ENCODE results near the gene NUP42. TPM values are rescaled to one million over a fixed set of nuclear protein-coding genes. Genes with fewer than 3 reads are reported as not detected.
A peak's percentile ranks its signal among the peaks of the same experiment; 100 is the strongest.

Gene NUP42
- polyA plus RNA-seq, 1 donor (not counting 4 experiments of a cell fraction or from before 2014, with no cell fraction given): 34.2 TPM

- FAIRE-seq (no peak), DNase-seq (ENCODE audit: low read depth, low spot score) (no peak)
- H3K36me3 ChIP-seq (ENCODE audit: control insufficient read depth in 2 of 2, extremely low read depth in 1 of 2, insufficient read depth in 2 of 2, low read length in 2 of 2): no peaks in the 10 kb centered on the region
- peaks cover 25% of the 10 kb centered on the region for H3K4me1 ChIP-seq (ENCODE audit: control insufficient read depth, extremely low read depth, insufficient read depth, low read length)
- dilution Hi-C loops (cut with MboI; ENCODE audit: extremely low pct_ligation_motif_present, low sequenced_read_pairs): no loop called here
- H3K27me3 ChIP-seq (ENCODE audit: control insufficient read depth, extremely low read depth, insufficient read depth, low read length): no peaks in the 10 kb centered on the region
- H3K4me2 ChIP-seq (ENCODE audit: control insufficient read depth, extremely low read depth, insufficient read depth, low read depth, low read length): no peak overlapping the region
- no peaks in the 10 kb centered on the region for H3K9me3 ChIP-seq (ENCODE audit: control insufficient read depth, low read depth, low read length)
- H4K20me1 ChIP-seq (ENCODE audit: control insufficient read depth, extremely low read depth, insufficient read depth, low read length): no peaks in the 10 kb centered on the region
- H3K4me3 ChIP-seq (ENCODE audit: control insufficient read depth in 2 of 3, extremely low read depth in 1 of 3, insufficient read depth in 2 of 3, low read depth in 1 of 3, low read length in 3 of 3): no peak overlapping the region
- no peak overlapping the region for H3K9ac ChIP-seq (ENCODE audit: control insufficient read depth, extremely low read depth, insufficient read depth, low read length)
- TF ChIP-seq, protein P1, sequence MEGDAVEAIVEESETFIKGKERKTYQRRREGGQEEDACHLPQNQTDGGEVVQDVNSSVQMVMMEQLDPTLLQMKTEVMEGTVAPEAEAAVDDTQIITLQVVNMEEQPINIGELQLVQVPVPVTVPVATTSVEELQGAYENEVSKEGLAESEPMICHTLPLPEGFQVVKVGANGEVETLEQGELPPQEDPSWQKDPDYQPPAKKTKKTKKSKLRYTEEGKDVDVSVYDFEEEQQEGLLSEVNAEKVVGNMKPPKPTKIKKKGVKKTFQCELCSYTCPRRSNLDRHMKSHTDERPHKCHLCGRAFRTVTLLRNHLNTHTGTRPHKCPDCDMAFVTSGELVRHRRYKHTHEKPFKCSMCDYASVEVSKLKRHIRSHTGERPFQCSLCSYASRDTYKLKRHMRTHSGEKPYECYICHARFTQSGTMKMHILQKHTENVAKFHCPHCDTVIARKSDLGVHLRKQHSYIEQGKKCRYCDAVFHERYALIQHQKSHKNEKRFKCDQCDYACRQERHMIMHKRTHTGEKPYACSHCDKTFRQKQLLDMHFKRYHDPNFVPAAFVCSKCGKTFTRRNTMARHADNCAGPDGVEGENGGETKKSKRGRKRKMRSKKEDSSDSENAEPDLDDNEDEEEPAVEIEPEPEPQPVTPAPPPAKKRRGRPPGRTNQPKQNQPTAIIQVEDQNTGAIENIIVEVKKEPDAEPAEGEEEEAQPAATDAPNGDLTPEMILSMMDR (optimal IDR thresholded peaks at IDR 0.05 in 1 of 3, IDR thresholded peaks at IDR 0.05 in 1 of 3, conservative IDR thresholded peaks at IDR 0.05 in 1 of 3; ENCODE audit: extremely low read depth in 1 of 3, insufficient read depth in 2 of 3, low read length in 3 of 3): no peak
- no peak for TF ChIP-seq EZH2 (IDR thresholded peaks at IDR 0.05; ENCODE audit: low read length)
- H3K79me2 ChIP-seq (ENCODE audit: control insufficient read depth, insufficient read depth, low read length): no peaks in the 10 kb centered on the region
- no peak overlapping the region for H2AFZ ChIP-seq (ENCODE audit: control insufficient read depth, low read length)
- H3K27ac ChIP-seq (ENCODE audit: control insufficient read depth, insufficient read depth, low read length): no peak overlapping the region
- H3K9me1 ChIP-seq (ENCODE audit: control insufficient read depth, extremely low read depth, insufficient read depth, low read length): peaks cover 4% of the 10 kb centered on the region
Observed at GRCh38 chr7:23230641-23231101, 48.8 kb downstream of the NUP42 start.

DNA sequence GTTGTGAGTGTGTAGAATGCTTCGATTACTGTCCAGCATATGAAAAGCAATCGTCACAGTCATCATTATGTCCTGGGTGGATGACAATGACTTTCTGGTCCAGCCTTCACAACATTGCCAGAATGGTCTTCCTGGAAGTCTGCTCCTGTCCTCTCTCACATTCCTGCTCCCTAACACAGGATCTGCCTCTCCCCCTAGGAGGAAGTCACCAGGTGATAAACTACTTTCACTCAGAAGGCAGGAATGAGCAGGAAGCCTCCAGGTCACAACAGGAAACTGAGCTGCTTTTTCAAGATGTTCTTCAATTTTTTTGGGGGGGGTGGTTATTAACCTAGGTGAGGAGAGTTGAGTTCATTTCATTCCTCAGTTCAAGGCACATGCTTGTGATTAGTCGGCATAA is 51.1 kb downstream of the NUP42 start:
- Histone ChIP-seq H3K9me1 (ENCODE audit: control insufficient read depth, extremely low read depth, insufficient read depth, low read length) (peaks cover 4% of the 10 kb centered on the region), H3K4me2 (ENCODE audit: control insufficient read depth, extremely low read depth, insufficient read depth, low read depth, low read length) (peak overlapping the region; percentile 40), H2AFZ (ENCODE audit: control insufficient read depth, low read length) (peak overlapping the region; percentile 34), H3K27me3 (ENCODE audit: control insufficient read depth, extremely low read depth, insufficient read depth, low read length) (no peaks in the 10 kb centered on the region), H3K4me3 (ENCODE audit: control insufficient read depth in 2 of 3, extremely low read depth in 1 of 3, insufficient read depth in 2 of 3, low read depth in 1 of 3, low read length in 3 of 3) (no peak overlapping the region), H3K9ac (ENCODE audit: control insufficient read depth, extremely low read depth, insufficient read depth, low read length) (no peak overlapping the region), H3K79me2 (ENCODE audit: control insufficient read depth, insufficient read depth, low read length) (no peaks in the 10 kb centered on the region), H3K9me3 (ENCODE audit: control insufficient read depth, low read depth, low read length) (no peaks in the 10 kb centered on the region), H3K36me3 (ENCODE audit: control insufficient read depth in 2 of 2, extremely low read depth in 1 of 2, insufficient read depth in 2 of 2, low read length in 2 of 2) (no peaks in the 10 kb centered on the region), H4K20me1 (ENCODE audit: control insufficient read depth, extremely low read depth, insufficient read depth, low read length) (no peaks in the 10 kb centered on the region), H3K27ac (ENCODE audit: control insufficient read depth, insufficient read depth, low read length) (no peak overlapping the region), H3K4me1 (ENCODE audit: control insufficient read depth, extremely low read depth, insufficient read depth, low read length) (peaks cover 34% of the 10 kb centered on the region)
- FAIRE-seq (peak; percentile 59), DNase-seq (ENCODE audit: low read depth, low spot score) (peak; percentile 21)
- TF ChIP-seq, protein P1 (optimal IDR thresholded peaks at IDR 0.05 in 1 of 3, IDR thresholded peaks at IDR 0.05 in 1 of 3, conservative IDR thresholded peaks at IDR 0.05 in 1 of 3; ENCODE audit: extremely low read depth in 1 of 3, insufficient read depth in 2 of 3, low read length in 3 of 3): no peak
- TF ChIP-seq EZH2 (IDR thresholded peaks at IDR 0.05; ENCODE audit: low read length): no peak
- dilution Hi-C loops (cut with MboI; ENCODE audit: extremely low pct_ligation_motif_present, low sequenced_read_pairs): no loop called here

Data from keratinocyte (primary cell).